ENCODE data around the gene HOXC6. TPM values are rescaled to one million over a fixed set of nuclear protein-coding genes. Genes with fewer than 3 reads are reported as not detected.

The HOXC6 gene
- total and polyA plus RNA-seq, 2 of the 8 experiments (the other 6 are each of a cell fraction or from before 2014, with no cell fraction given) = not detected

GRCh38 chr12:54005853-54006558 is 22.2 kb upstream of the HOXC6 start:
- Histone ChIP-seq H4K91ac (replicated peaks; ENCODE audit: insufficient read length, low read length) (no peak overlapping the region), H2BK120ac (replicated peaks; ENCODE audit: low read depth, low read length) (no peak overlapping the region), H3K56ac (replicated peaks; ENCODE audit: insufficient read length, low read depth, low read length) (no peak overlapping the region), H3K4me3 (ENCODE audit: extremely low read depth in 1 of 4, insufficient read depth in 2 of 4, low read depth in 3 of 4, low read length in 4 of 4) (no peak overlapping the region), H3K4me1 (replicated peaks in 1 of 4; ENCODE audit: control insufficient read depth in 3 of 4, insufficient read depth in 4 of 4, low read length in 3 of 4) (peaks cover 0 to 4% (median 0%) of the 10 kb centered on the region in 4 experiments; a peak in 2 of 7 replicates), H3K79me1 (ENCODE audit: low read depth, low read length) (no peaks in the 10 kb centered on the region), H3K9ac (replicated peaks in 1 of 4; ENCODE audit: extremely low read depth in 1 of 4, low read depth in 3 of 4, low read length in 3 of 4) (no peak overlapping the region), H3K36me3 (ENCODE audit: control insufficient read depth in 2 of 4, insufficient read depth in 4 of 4, low read length in 3 of 4) (peaks cover 0 to 2% (median 0%) of the 10 kb centered on the region in 4 experiments; a peak in 1 of 8 replicates), H3K27ac (ENCODE audit: low read depth, low read length) (no peak overlapping the region), H3K23ac (ENCODE audit: insufficient read length) (no peak overlapping the region), H3K79me2 (ENCODE audit: control insufficient read depth in 1 of 2, insufficient read depth in 2 of 2, low read length in 2 of 2) (no peaks in the 10 kb centered on the region), H3K9me3 (ENCODE audit: insufficient read depth in 2 of 2, low read depth in 1 of 2, low read length in 1 of 2) (no peaks in the 10 kb centered on the region), H2BK12ac (ENCODE audit: low read depth, low read length) (no peak overlapping the region), H3K27me3 (replicated peaks in 1 of 4; ENCODE audit: control insufficient read depth in 3 of 4, extremely low read depth in 1 of 4, insufficient read depth in 3 of 4, low read length in 3 of 4) (peaks cover 97 to 100% (median 100%) of the 10 kb centered on the region in 4 experiments), H3K4ac (replicated peaks; ENCODE audit: insufficient read length, low read depth, low read length) (no peak overlapping the region), H2BK20ac (ENCODE audit: low read length) (no peak overlapping the region), H2BK5ac (ENCODE audit: low read depth, low read length) (no peak overlapping the region), H4K5ac (ENCODE audit: insufficient read length, low read depth, low read length) (no peak overlapping the region), H4K8ac (ENCODE audit: extremely low read depth, insufficient read depth, low read length) (0 out of 2 replicates have a peak overlapping the region, but pooled peaks have one; percentile 23), H3K14ac (ENCODE audit: insufficient read length) (no peak overlapping the region), H3K23me2 (ENCODE audit: low read depth, low read length) (no peaks in the 10 kb centered on the region), H3K18ac (ENCODE audit: extremely low read depth, low read length) (no peak overlapping the region), H4K20me1 (replicated peaks in 1 of 2; ENCODE audit: control insufficient read depth in 1 of 2, insufficient read depth in 2 of 2, low read length in 2 of 2) (peaks cover 0 to 35% of the 10 kb centered on the region in 2 experiments), H2AK5ac (ENCODE audit: low read depth, low read length) (no peak overlapping the region), H3K4me2 (ENCODE audit: insufficient read depth in 1 of 2, low read depth in 2 of 2, low read length in 2 of 2) (no peak overlapping the region), H2AFZ (ENCODE audit: low read length) (no peak overlapping the region), H2BK15ac (ENCODE audit: low read length) (no peak overlapping the region)
- FAIRE-seq (peak; percentile 57), DNase-seq (ENCODE audit: low read depth in 1 of 2, low spot score in 2 of 2) (peak; percentile 50 to 98)
- ChIA-PET CTCF (ENCODE audit: partially characterized antibody) (interaction anchor here (0.6 to 11.3 kb wide), 28 partner anchors 10 to 373 kb away, joined by 3 to 172 read pairs (median 4); partner anchors contain the start of genes HOXC10, HOXC4, HOXC5 and HOXC6), POLR2A (ENCODE audit: partially characterized antibody) (interaction anchor here (0.6 to 1.0 kb wide), 5 partner anchors 9 to 1821 kb away, joined by 3 read pairs; no protein-coding TSS in a partner anchor)
- 13% methylated on average over 39 of the region's 39 CpGs; no CpG with 5 or more reads in 1 of the 2 experiments for WGBS, 2 experiments (ENCODE audit: extremely low coverage in 1 of 2, insufficient coverage in 1 of 2, insufficient read length in 1 of 2, insufficient replicate concordance in 2 of 2, low coverage in 1 of 2, low lambda C conversion rate in 2 of 2, missing lambda C conversion rate in 1 of 2)
- no peak for TF ChIP-seq SIN3A (conservative IDR thresholded peaks at IDR 0.05 in 1 of 2, IDR thresholded peaks at IDR 0.05 in 1 of 2; ENCODE audit: low read depth in 1 of 2, low read length in 2 of 2)
- peak; percentile 47 for TF ChIP-seq EZH2 (IDR thresholded peaks at IDR 0.05; ENCODE audit: low read depth, low read length, severe bottlenecking)
- no peak for TF ChIP-seq PHF8 (conservative IDR thresholded peaks at IDR 0.05; ENCODE audit: low read depth, low read length)
- TF ChIP-seq CBX8 (IDR thresholded peaks at IDR 0.05; ENCODE audit: borderline replicate concordance, low read depth, low read length) = no peak
- TF ChIP-seq, protein P1, sequence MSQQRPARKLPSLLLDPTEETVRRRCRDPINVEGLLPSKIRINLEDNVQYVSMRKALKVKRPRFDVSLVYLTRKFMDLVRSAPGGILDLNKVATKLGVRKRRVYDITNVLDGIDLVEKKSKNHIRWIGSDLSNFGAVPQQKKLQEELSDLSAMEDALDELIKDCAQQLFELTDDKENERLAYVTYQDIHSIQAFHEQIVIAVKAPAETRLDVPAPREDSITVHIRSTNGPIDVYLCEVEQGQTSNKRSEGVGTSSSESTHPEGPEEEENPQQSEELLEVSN (IDR thresholded peaks at IDR 0.05) = no peak
- peak; percentile 98 for TF ChIP-seq RAD21 (IDR thresholded peaks at IDR 0.05 in 1 of 2, conservative IDR thresholded peaks at IDR 0.05 in 1 of 2; ENCODE audit: low read depth in 2 of 2, low read length in 2 of 2)
- no peak for TF ChIP-seq SRF (IDR thresholded peaks at IDR 0.05; ENCODE audit: low read depth, low read length)
- no peak for TF ChIP-seq CTBP2 (IDR thresholded peaks at IDR 0.05; ENCODE audit: borderline replicate concordance, insufficient read depth, insufficient read length, low read length)
- TF ChIP-seq CREB1 (IDR thresholded peaks at IDR 0.05) = no peak
- TF ChIP-seq HDAC2 (IDR thresholded peaks at IDR 0.05; ENCODE audit: borderline replicate concordance in 1 of 2, low read depth in 2 of 2, low read length in 2 of 2) = no peak

Measured in H1 (cell line).